ENCODE results near the gene SMPD3. TPM values are rescaled to one million over a fixed set of nuclear protein-coding genes. Genes with fewer than 3 reads are reported as not detected.

SMPD3 gene
- total RNA-seq, 1 experiment from 2014 or later = 2.4 TPM

GRCh38 chr16:68363658-68364521, 84.4 kb downstream of the SMPD3 start:
- Mint-ChIP-seq H3K36me3 (ENCODE audit: insufficient read depth, unreplicated experiment) (peaks cover 87% of the 10 kb centered on the region), H3K27ac (ENCODE audit: unreplicated experiment) (no peak overlapping the region), H3K9me3 (ENCODE audit: unreplicated experiment) (no peaks in the 10 kb centered on the region), H3K27me3 (ENCODE audit: insufficient read depth, unreplicated experiment) (no peaks in the 10 kb centered on the region), H3K4me1 (ENCODE audit: low read depth, unreplicated experiment) (peaks cover 13% of the 10 kb centered on the region), H3K4me3 (ENCODE audit: unreplicated experiment) (no peak overlapping the region)
- DNase-seq = no peak
- TF ChIP-seq CTCF (IDR thresholded peaks at IDR 0.05; ENCODE audit: insufficient read depth in 1 of 2, low read depth in 1 of 2, low read length in 1 of 2, severe bottlenecking in 1 of 2, unreplicated experiment in 1 of 2) = no peak
- Histone ChIP-seq H3K9me3 (no peaks in the 10 kb centered on the region), H3K27me3 (replicated peaks; ENCODE audit: control insufficient read depth, insufficient read depth, low read length) (no peaks in the 10 kb centered on the region), H3K36me3 (ENCODE audit: control insufficient read depth, insufficient read depth, low read length) (no peaks in the 10 kb centered on the region), H3K4me1 (no peaks in the 10 kb centered on the region), H3K4me3 (ENCODE audit: low read depth, low read length) (no peak overlapping the region)
- ChIA-PET POLR2A (no interaction called here), CTCF (interaction anchor here (1.5 to 1.8 kb wide), 2 partner anchors 10 to 102 kb away, joined by 3 to 5 read pairs; no protein-coding TSS in a partner anchor)
- no TSS peak for BruUV-seq (replicated peaks)
- intact Hi-C loops (cut with micrococcal nuclease; ENCODE audit: unreplicated experiment) = no loop called here

GRCh38 chr16:68362947-68363657, 85.2 kb downstream of the SMPD3 start:
- H3K27me3 ChIP-seq (replicated peaks; ENCODE audit: control insufficient read depth, insufficient read depth, low read length) = no peaks in the 10 kb centered on the region
- H3K9me3 ChIP-seq = no peaks in the 10 kb centered on the region
- H3K27ac Mint-ChIP-seq (ENCODE audit: unreplicated experiment) = no peak overlapping the region
- TSS peak; percentile 1 for BruUV-seq (replicated peaks)
- no peaks in the 10 kb centered on the region for H3K36me3 ChIP-seq (ENCODE audit: control insufficient read depth, insufficient read depth, low read length)
- ChIA-PET CTCF (interaction anchor here (1.5 to 1.8 kb wide), 2 partner anchors 11 to 101 kb away, joined by 3 to 5 read pairs; no protein-coding TSS in a partner anchor), POLR2A (no interaction called here)
- intact Hi-C loops (cut with micrococcal nuclease; ENCODE audit: unreplicated experiment) = no loop called here
- peaks cover 89% of the 10 kb centered on the region for H3K36me3 Mint-ChIP-seq (ENCODE audit: insufficient read depth, unreplicated experiment)
- TF ChIP-seq CTCF (IDR thresholded peaks at IDR 0.05; ENCODE audit: insufficient read depth in 1 of 2, low read depth in 1 of 2, low read length in 1 of 2, severe bottlenecking in 1 of 2, unreplicated experiment in 1 of 2) = no peak
- no peak for DNase-seq
- no peaks in the 10 kb centered on the region for H3K27me3 Mint-ChIP-seq (ENCODE audit: insufficient read depth, unreplicated experiment)
- no peaks in the 10 kb centered on the region for H3K9me3 Mint-ChIP-seq (ENCODE audit: unreplicated experiment)
- no peak overlapping the region for H3K4me3 Mint-ChIP-seq (ENCODE audit: unreplicated experiment)
- H3K4me1 Mint-ChIP-seq (ENCODE audit: low read depth, unreplicated experiment) = peaks cover 9% of the 10 kb centered on the region
- no peaks in the 10 kb centered on the region for H3K4me1 ChIP-seq
- H3K4me3 ChIP-seq (ENCODE audit: low read depth, low read length) = no peak overlapping the region

- H3K9me3 ChIP-seq = no peaks in the 10 kb centered on the region
- no peaks in the 10 kb centered on the region for H3K27me3 Mint-ChIP-seq (ENCODE audit: insufficient read depth, unreplicated experiment)
- H3K4me1 Mint-ChIP-seq (ENCODE audit: low read depth, unreplicated experiment) = peaks cover 7% of the 10 kb centered on the region
- H3K9me3 Mint-ChIP-seq (ENCODE audit: unreplicated experiment) = no peaks in the 10 kb centered on the region
- intact Hi-C loops (cut with micrococcal nuclease; ENCODE audit: unreplicated experiment) = no loop called here
- TF ChIP-seq CTCF (IDR thresholded peaks at IDR 0.05; ENCODE audit: insufficient read depth in 1 of 2, low read depth in 1 of 2, low read length in 1 of 2, severe bottlenecking in 1 of 2, unreplicated experiment in 1 of 2) = no peak
- peaks cover 86% of the 10 kb centered on the region for H3K36me3 Mint-ChIP-seq (ENCODE audit: insufficient read depth, unreplicated experiment)
- ChIA-PET CTCF (interaction anchor here (1.5 kb wide), 1 partner anchor 12 kb away, joined by 5 read pairs; no protein-coding TSS in a partner anchor), POLR2A (no interaction called here)
- H3K27me3 ChIP-seq (replicated peaks; ENCODE audit: control insufficient read depth, insufficient read depth, low read length) = no peaks in the 10 kb centered on the region
- no peaks in the 10 kb centered on the region for H3K36me3 ChIP-seq (ENCODE audit: control insufficient read depth, insufficient read depth, low read length)
- H3K4me3 ChIP-seq (ENCODE audit: low read depth, low read length) = no peak overlapping the region
- H3K4me3 Mint-ChIP-seq (ENCODE audit: unreplicated experiment) = no peak overlapping the region
- no peaks in the 10 kb centered on the region for H3K4me1 ChIP-seq
- BruUV-seq (replicated peaks) = no TSS peak
- H3K27ac Mint-ChIP-seq (ENCODE audit: unreplicated experiment) = no peak overlapping the region
- DNase-seq = no peak
Measured at GRCh38 chr16:68362262-68362913, 85.9 kb downstream of the SMPD3 start.

Data from Caco-2 (cell line).